ENCODE results near the gene SYDE1.
"Not testable (repeated sequence)": the region's sequence is repeated elsewhere in the genome, so short reads cannot be mapped to it uniquely, and the experiment has no call there.

- not testable (repeated sequence) for TF ChIP-seq EZH2 (IDR thresholded peaks at IDR 0.05; ENCODE audit: borderline replicate concordance, low read length); CTCF (conservative IDR thresholded peaks at IDR 0.05 in 1 of 2, IDR thresholded peaks at IDR 0.05 in 1 of 2; ENCODE audit: extremely low read depth in 1 of 2, insufficient read depth in 1 of 2, low read depth in 1 of 2, low read length in 2 of 2)
Measured at GRCh38 chr19:15070386-15070785, 36.8 kb upstream of the SYDE1 start.

Measured in mammary epithelial cell (primary cell).